Spleen (tissue), 11 donors: ENCODE results near the gene PRM3. TPM values are rescaled to one million over a fixed set of nuclear protein-coding genes. Genes with fewer than 3 reads are reported as not detected.

ENCODE experiments used
- DNase-seq: peaks from one replicate; pipeline ENCODE4 v3.0.0-alpha.2; 2020
- H3K27ac ChIP-seq, 8 donors: fragments of 200-600 bp; sonication (generic) in 7 of 8; 1 replicate in 4 of 8; 2 replicates in 4 of 8; pipeline versions ENCODE4 v1.5.0 to v1.8.0; 2016 to 2021; ENCODE audit warnings: inconsistent platforms in 4 of 8, mild to moderate bottlenecking in 4 of 8, moderate library complexity in 1 of 8
- H3K27me3 ChIP-seq, 7 donors: fragments of 200-600 bp; sonication (generic) in 6 of 7; replicated peaks in 1 of 7; 1 replicate in 4 of 7; 2 replicates in 3 of 7; pipeline versions ENCODE4 v1.5.0 to v1.8.0; 2016 to 2021; ENCODE audit warnings: inconsistent platforms in 3 of 7, mild to moderate bottlenecking in 1 of 7
- H3K36me3 ChIP-seq, 6 donors: fragments of 200-600 bp; sonication (generic) in 5 of 6; 1 replicate in 4 of 6; 2 replicates in 2 of 6; pipeline versions ENCODE4 v1.5.0 to v1.8.0; 2016 to 2021; ENCODE audit warnings: inconsistent platforms in 2 of 6
- H3K4me1 ChIP-seq, 6 donors: fragments of 200-600 bp; sonication (generic) in 5 of 6; 1 replicate in 3 of 6; 2 replicates in 3 of 6; pipeline versions ENCODE4 v1.5.0 to v1.8.0; 2016 to 2021; ENCODE audit warnings: inconsistent platforms in 3 of 6
- H3K4me3 ChIP-seq, 8 donors: fragments of 200-600 bp; sonication (generic) in 7 of 8; 1 replicate in 4 of 8; 2 replicates in 4 of 8; pipeline versions ENCODE4 v1.5.0 to v1.8.0; 2016 to 2021; ENCODE audit warnings: inconsistent platforms in 4 of 8, mild to moderate bottlenecking in 4 of 8, moderate library complexity in 2 of 8
- H3K9me3 ChIP-seq, 8 donors: fragments of 200-600 bp; sonication (generic) in 7 of 8; 1 replicate in 4 of 8; 2 replicates in 4 of 8; pipeline versions ENCODE4 v1.5.0 to v1.8.0; 2016 to 2021; ENCODE audit warnings: inconsistent platforms in 4 of 8
- POLR2A ChIP-seq, 3 donors: fragments of 450-650 bp; IDR thresholded peaks; one replicate each; pipeline ENCODE4 v1.5.1; 2017; ENCODE audit warnings: antibody characterized with exemption in 3 of 3, mild to moderate bottlenecking in 1 of 3
- POLR2AphosphoS5 ChIP-seq, 3 donors: sonication (generic); formaldehyde crosslinking; IDR thresholded peaks; one replicate each; pipeline ENCODE4 v1.5.1; 2017; ENCODE audit warnings: antibody characterized with exemption in 3 of 3
- WGBS, 5 donors: extraction: QIAGEN DNeasy Blood & Tissue Kit in 3 of 5; methylation state at CpG; one replicate each; pipeline versions ENCODE4 v1.1.5 to v1.1.7; 2013 to 2018; 5-methylcytosine and 5-hydroxymethylcytosine counted together
- intact Hi-C: fragments of 100-400 bp; cut with DNase I; formaldehyde crosslinking; loops from one replicate; pipeline ENCODE4 v1.15.0; 2023; ENCODE audit warnings: low total_unique reads
- polyA plus RNA-seq, 3 donors: library from polyadenylated mRNA; stranded (reverse); fragments of 200-250 nt; gene quantifications; one replicate each; pipeline ENCODE4 v1.2.1, GENCODE V29; 2013
- total RNA-seq, 7 donors: library from RNA; depleted of rRNA in 3 of 7; stranded (reverse); fragments of >200 nt in 3 of 7; fragmentation: NEBNext Ultra II Directional in 4 of 7; extraction: Animal tissue kit (Norgen Biotek cat#: 25700) in 4 of 7; gene quantifications; one replicate each; pipeline versions ENCODE4 v1.1.0 to v1.2.1, GENCODE V29; 2016 to 2021
- TF ChIP-seq, protein P1 (sequence below), 11 experiments: fragments of 200-600 bp in 7 of 11; fragments of 450-650 bp in 4 of 11; sonication (generic) in 4 of 11; IDR thresholded peaks in 8 of 11; conservative IDR thresholded peaks in 3 of 11; 1 replicate in 7 of 11; 2 replicates in 4 of 11; pipeline versions ENCODE4 v1.4.0 to v1.8.0; 2016 to 2021; ENCODE audit warnings: antibody characterized with exemption in 11 of 11, inconsistent platforms in 4 of 11, mild to moderate bottlenecking in 1 of 11
- donor health status: healthy with polysubstance abuse.
- donor health status: DM: no; HTN: no; CAD: no; lungs with moderate emphysema.
- donor health status: DM: no; HTN: no; CAD: no.
- donor health status: Bipolar disorder and iron deficiency.
- donor health status: healthy.
- donor health status: DM: no; HTN: no; CAD: no.
- donor health status: DM: yes; HTN: yes; CAD: no.

PRM3 gene
- total and polyA plus RNA-seq, 10 donors = not detected

DNA sequence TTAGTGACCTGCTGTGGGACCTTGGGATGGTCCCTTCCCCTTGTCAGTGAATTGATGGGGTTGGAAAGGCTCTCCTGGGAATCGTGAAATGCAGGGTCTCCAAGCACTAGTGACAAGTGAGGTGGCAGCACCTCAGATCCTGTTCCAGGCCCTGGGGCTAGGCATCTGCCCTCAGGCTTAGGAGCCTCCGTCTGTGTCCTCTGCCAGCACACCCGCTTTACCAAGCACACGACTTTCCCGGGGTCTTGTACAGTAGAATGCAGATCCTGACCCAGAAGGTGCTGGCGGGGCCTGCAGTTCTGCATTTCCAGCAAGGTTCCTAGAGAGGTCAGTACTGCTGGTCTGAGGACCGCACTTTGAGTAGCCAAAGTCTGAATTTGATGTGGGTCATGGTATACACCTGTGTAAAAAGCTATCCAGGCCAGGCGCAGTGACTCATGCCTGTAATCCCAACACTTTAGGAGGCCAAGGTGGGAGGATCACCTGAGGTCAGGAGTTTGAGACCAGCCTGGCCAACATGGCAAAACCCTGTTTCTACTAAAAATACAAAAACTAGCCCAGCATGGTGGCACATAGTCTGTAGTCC lies 41.0 kb upstream of the PRM3 start:
- Histone ChIP-seq H3K9me3 (no peaks in the 10 kb centered on the region), H3K4me1 (peaks cover 15 to 56% (median 39%) of the 10 kb centered on the region in 6 donors), H3K27ac (no peak overlapping the region), H3K4me3 (no peak overlapping the region), H3K36me3 (no peaks in the 10 kb centered on the region), H3K27me3 (no peaks in the 10 kb centered on the region)
- 93 to 98% (median 95%) methylated on average over 6 to 8 of the region's 8 CpGs for WGBS, 5 donors
- intact Hi-C loops = no loop called here
- DNase-seq = no peak
- no peak for TF ChIP-seq POLR2AphosphoS5 (IDR thresholded peaks at IDR 0.05)
- TF ChIP-seq, protein P1, sequence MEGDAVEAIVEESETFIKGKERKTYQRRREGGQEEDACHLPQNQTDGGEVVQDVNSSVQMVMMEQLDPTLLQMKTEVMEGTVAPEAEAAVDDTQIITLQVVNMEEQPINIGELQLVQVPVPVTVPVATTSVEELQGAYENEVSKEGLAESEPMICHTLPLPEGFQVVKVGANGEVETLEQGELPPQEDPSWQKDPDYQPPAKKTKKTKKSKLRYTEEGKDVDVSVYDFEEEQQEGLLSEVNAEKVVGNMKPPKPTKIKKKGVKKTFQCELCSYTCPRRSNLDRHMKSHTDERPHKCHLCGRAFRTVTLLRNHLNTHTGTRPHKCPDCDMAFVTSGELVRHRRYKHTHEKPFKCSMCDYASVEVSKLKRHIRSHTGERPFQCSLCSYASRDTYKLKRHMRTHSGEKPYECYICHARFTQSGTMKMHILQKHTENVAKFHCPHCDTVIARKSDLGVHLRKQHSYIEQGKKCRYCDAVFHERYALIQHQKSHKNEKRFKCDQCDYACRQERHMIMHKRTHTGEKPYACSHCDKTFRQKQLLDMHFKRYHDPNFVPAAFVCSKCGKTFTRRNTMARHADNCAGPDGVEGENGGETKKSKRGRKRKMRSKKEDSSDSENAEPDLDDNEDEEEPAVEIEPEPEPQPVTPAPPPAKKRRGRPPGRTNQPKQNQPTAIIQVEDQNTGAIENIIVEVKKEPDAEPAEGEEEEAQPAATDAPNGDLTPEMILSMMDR (IDR thresholded peaks at IDR 0.05 in 8 of 11, conservative IDR thresholded peaks at IDR 0.05 in 3 of 11) = no peak
- TF ChIP-seq POLR2A (IDR thresholded peaks at IDR 0.05) = no peak

DNA sequence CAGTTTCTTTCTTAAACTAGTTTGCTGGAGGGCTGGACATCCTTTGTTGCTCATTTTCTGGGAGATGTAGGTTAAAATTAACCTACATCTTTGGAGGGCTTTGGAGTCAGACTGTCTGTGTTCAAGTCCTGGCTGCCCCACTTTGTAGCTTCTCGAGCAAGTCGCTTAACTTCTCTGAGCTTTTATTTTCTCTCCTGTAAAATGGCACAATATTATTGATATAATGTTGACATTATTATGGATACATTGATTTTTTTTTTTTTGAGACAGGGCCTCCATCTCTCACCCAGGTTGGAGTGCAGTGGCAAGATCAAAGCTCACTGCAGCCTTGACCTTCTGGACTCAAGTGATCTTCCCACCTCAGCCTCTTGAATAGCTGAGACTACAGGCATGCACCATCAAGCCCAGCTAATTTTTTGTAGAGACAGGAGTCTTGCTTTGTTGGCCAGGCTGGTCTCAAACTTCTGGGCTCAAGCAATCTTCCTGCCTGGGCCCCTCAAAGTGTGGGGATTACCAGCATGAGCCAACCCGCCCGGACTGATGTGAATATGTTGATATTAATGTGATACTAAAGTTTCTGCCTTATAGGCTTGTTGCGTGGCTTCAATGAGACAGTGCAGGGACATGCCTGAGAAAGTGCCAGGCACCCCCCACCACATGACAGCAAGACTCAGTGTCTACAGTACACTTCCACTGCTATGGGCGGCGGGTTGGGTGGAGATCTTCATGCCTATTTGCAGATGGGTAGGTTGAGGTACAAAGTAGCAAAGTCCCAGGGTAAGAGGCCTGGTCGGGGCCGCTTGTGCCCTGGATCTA lies 40.3 kb upstream of the PRM3 start:
- H3K9me3 ChIP-seq = no peaks in the 10 kb centered on the region
- WGBS, 5 donors = 83 to 97% (median 94%) methylated on average over 8 to 9 of the region's 9 CpGs
- H3K27ac ChIP-seq = peak overlapping the region in 3 of 8 donors; percentile 64 to 88 (median 84)
- no peak overlapping the region for H3K4me3 ChIP-seq
- peaks cover 19 to 63% (median 46%) of the 10 kb centered on the region in 6 donors for H3K4me1 ChIP-seq
- TF ChIP-seq, protein P1 (IDR thresholded peaks at IDR 0.05 in 8 of 11, conservative IDR thresholded peaks at IDR 0.05 in 3 of 11) = no peak
- TF ChIP-seq POLR2A (IDR thresholded peaks at IDR 0.05) (no peak), POLR2AphosphoS5 (IDR thresholded peaks at IDR 0.05) (no peak)
- no peak for DNase-seq
- H3K27me3 ChIP-seq = no peaks in the 10 kb centered on the region
- intact Hi-C loops = no loop called here
- H3K36me3 ChIP-seq = no peaks in the 10 kb centered on the region

DNA sequence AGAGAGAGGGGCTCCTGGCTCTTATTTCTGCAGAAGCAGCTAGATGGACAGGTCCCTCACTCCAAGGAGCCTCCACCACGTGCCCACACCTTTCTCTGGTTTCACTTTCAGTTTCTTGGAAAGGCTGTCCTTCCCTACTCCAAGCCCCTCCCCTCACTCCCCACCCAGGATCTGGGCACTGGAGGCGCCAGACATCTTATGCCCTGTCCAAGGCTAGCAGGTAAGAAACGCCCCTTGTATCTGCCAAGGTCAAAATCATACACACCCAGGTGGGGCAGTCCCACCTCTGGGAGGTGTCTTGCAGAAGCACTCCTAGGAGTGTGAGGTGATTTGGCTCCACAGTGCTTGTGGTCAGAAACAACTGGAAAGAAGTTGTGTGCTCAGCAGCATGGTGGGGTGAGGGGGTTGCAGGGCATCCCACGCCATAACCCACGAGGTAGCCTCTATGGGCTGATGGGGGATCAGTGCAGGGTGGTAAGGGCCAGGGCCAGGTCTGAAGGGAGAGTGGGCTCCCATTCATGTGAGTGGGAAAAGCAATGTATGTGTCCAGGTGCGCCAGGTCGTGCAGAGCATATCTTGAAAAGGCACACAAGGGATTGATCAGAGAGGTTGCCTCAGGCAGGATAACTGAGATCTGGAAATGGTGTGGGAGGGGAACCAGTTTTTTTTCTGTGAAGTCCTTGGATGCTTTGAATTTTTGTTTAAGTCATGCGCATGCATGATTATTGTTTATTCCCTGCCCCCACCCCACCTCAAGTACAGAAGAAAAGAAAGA lies 39.5 kb upstream of the PRM3 start:
- peak overlapping the region in 5 of 8 donors; percentile 14 to 88 (median 84) for H3K27ac ChIP-seq
- 60 to 70% (median 67%) methylated on average over 8 of the region's 8 CpGs for WGBS, 5 donors
- intact Hi-C loops = no loop called here

More for the DNA sequence above, 39.5 kb upstream of the PRM3 start:
- Histone ChIP-seq H3K27me3 (no peaks in the 10 kb centered on the region), H3K9me3 (no peaks in the 10 kb centered on the region), H3K36me3 (no peaks in the 10 kb centered on the region), H3K4me1 (peaks cover 23 to 71% (median 53%) of the 10 kb centered on the region in 6 donors), H3K4me3 (peak overlapping the region in 1 of 8 donors; percentile 15)
- no peak for DNase-seq
- TF ChIP-seq, protein P1 (IDR thresholded peaks at IDR 0.05 in 8 of 11, conservative IDR thresholded peaks at IDR 0.05 in 3 of 11) = no peak
